MM.1S (cell line): ENCODE measurements around the gene DLL4.

Source experiments
- EZH2 ChIP-seq: fragments of 300-600 bp; sonication (generic); optimal IDR thresholded peaks from 2 replicates; pipeline ENCODE3; 2017; ENCODE audit warnings: low read depth, mild to moderate bottlenecking, antibody characterized with exemption, low read length, mixed read lengths
- EZH2phosphoT487 ChIP-seq: fragments of 300-600 bp; sonication (generic); IDR thresholded peaks from 2 replicates; pipeline ENCODE4 v1.6.1; 2018; ENCODE audit warnings: antibody characterized with exemption, low read length
- TF ChIP-seq, protein P1 (sequence below): fragments of 300-600 bp; sonication (generic); IDR thresholded peaks from 2 replicates; pipeline ENCODE4 v1.5.1; 2016; ENCODE audit warnings: antibody characterized with exemption, low read length, mixed read lengths

DNA sequence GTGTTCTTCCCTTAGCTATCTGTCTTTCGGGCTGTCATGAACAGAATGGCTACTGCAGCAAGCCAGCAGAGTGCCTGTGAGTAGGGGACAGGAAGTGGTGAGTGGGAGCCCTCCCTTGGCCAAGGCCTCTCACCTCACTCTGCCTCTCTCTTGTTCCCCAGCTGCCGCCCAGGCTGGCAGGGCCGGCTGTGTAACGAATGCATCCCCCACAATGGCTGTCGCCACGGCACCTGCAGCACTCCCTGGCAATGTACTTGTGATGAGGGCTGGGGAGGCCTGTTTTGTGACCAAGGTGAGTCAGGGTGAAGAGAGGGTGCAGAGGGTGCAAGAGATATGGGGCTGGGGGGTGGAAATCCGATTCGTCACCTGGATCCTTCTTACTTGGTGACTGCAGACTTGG, 3.0 kb downstream of the DLL4 start:
- TF ChIP-seq, protein P1, sequence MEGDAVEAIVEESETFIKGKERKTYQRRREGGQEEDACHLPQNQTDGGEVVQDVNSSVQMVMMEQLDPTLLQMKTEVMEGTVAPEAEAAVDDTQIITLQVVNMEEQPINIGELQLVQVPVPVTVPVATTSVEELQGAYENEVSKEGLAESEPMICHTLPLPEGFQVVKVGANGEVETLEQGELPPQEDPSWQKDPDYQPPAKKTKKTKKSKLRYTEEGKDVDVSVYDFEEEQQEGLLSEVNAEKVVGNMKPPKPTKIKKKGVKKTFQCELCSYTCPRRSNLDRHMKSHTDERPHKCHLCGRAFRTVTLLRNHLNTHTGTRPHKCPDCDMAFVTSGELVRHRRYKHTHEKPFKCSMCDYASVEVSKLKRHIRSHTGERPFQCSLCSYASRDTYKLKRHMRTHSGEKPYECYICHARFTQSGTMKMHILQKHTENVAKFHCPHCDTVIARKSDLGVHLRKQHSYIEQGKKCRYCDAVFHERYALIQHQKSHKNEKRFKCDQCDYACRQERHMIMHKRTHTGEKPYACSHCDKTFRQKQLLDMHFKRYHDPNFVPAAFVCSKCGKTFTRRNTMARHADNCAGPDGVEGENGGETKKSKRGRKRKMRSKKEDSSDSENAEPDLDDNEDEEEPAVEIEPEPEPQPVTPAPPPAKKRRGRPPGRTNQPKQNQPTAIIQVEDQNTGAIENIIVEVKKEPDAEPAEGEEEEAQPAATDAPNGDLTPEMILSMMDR = no peak
- TF ChIP-seq EZH2 = no peak
- no peak for TF ChIP-seq EZH2phosphoT487
